DND-41 (cell line): ENCODE results near the gene SLC2A8.

ENCODE experiments used
- ATAC-seq: fragments of 200-7000 bp; cut with Tn5 transposase; 3 replicates; pipeline ENCODE4 v1.9.1; 2021; ENCODE audit warnings: low read depth; ENCODE audit not compliant: insufficient read depth
- DNase-seq: peaks from one replicate; pipeline ENCODE4 v3.0.0-alpha.2; 2020
- H2AFZ ChIP-seq: 2 replicates; pipeline ENCODE4 v1.6.0; 2012; ENCODE audit warnings: low read depth, low read length
- H3K27ac ChIP-seq: 2 replicates; pipeline ENCODE4 v1.5.1; 2012; ENCODE audit warnings: low read length, inconsistent platforms
- H3K27me3 ChIP-seq: fragments of 200-600 bp; sonication (generic); 2 replicates; pipeline ENCODE4 v1.6.0; 2012; ENCODE audit warnings: low read length, mild to moderate bottlenecking, inconsistent platforms; ENCODE audit not compliant: insufficient read depth, poor library complexity
- H3K36me3 ChIP-seq: 2 replicates; pipeline ENCODE4 v1.5.1; 2012; ENCODE audit warnings: low read length, inconsistent platforms; ENCODE audit not compliant: insufficient read depth
- H3K4me1 ChIP-seq: 2 replicates; pipeline ENCODE4 v1.5.1; 2012; ENCODE audit warnings: mild to moderate bottlenecking, low read length; ENCODE audit not compliant: insufficient read depth
- H3K4me2 ChIP-seq: 2 replicates; pipeline ENCODE4 v1.6.0; 2012; ENCODE audit warnings: mild to moderate bottlenecking, moderate library complexity, low read length, inconsistent platforms; ENCODE audit not compliant: insufficient read depth
- H3K4me3 ChIP-seq, 2 experiments: fragments of 200-600 bp in 1 of 2; shearing (Covaris generic) in 1 of 2; 2 replicates each; pipeline ENCODE4 v1.5.1; 2012 to 2016; ENCODE audit warnings: inconsistent platforms in 2 of 2, low read length in 2 of 2, mild to moderate bottlenecking in 2 of 2, low read depth in 1 of 2, moderate library complexity in 1 of 2
- H3K79me2 ChIP-seq: 2 replicates; pipeline ENCODE4 v1.6.0; 2012; ENCODE audit warnings: low read length, inconsistent platforms; ENCODE audit not compliant: insufficient read depth
- H3K9ac ChIP-seq: 2 replicates; pipeline ENCODE4 v1.6.0; 2012; ENCODE audit warnings: low read depth, mild to moderate bottlenecking, inconsistent platforms, low read length, moderate library complexity
- H3K9me3 ChIP-seq: 2 replicates; pipeline ENCODE4 v1.5.1; 2012; ENCODE audit warnings: low read length, moderate library complexity, mild to moderate bottlenecking, inconsistent platforms; ENCODE audit not compliant: insufficient read depth, severe bottlenecking
- H4K20me1 ChIP-seq: 2 replicates; pipeline ENCODE4 v1.6.0; 2012; ENCODE audit warnings: low read length; ENCODE audit not compliant: insufficient read depth
- CTCF ChIP-seq: IDR thresholded peaks from 2 replicates; pipeline ENCODE4 v1.5.1; 2012; ENCODE audit warnings: borderline replicate concordance, low read length, moderate library complexity, mild to moderate bottlenecking; ENCODE audit not compliant: poor library complexity, severe bottlenecking; ENCODE audit errors: extremely low read depth
- EZH2 ChIP-seq: IDR thresholded peaks from 3 replicates; pipeline ENCODE4 v1.6.1; 2012; ENCODE audit warnings: borderline replicate concordance, low read depth, mild to moderate bottlenecking, moderate library complexity, low read length, inconsistent platforms; ENCODE audit not compliant: severe bottlenecking

Gene SLC2A8

GRCh38 chr9:127421057-127421456, 24.1 kb downstream of the SLC2A8 start:
- Histone ChIP-seq H3K27me3 (no peaks in the 10 kb centered on the region), H3K4me1 (peaks cover 25% of the 10 kb centered on the region), H2AFZ (no peak overlapping the region), H3K27ac (no peak overlapping the region), H3K4me3 (no peak overlapping the region), H3K9me3 (no peaks in the 10 kb centered on the region), H3K79me2 (peaks cover 24% of the 10 kb centered on the region), H3K9ac (no peak overlapping the region), H4K20me1 (peaks cover 16% of the 10 kb centered on the region; the same call in 1 of the 2 replicates), H3K4me2 (no peak overlapping the region), H3K36me3 (no peaks in the 10 kb centered on the region)
- no peak for TF ChIP-seq EZH2
- TF ChIP-seq CTCF, result no peak
- DNase-seq (no peak), ATAC-seq (no peak)

- H3K4me3 ChIP-seq, result no peak overlapping the region
- DNase-seq (no peak), ATAC-seq (no peak)
- no peaks in the 10 kb centered on the region for H3K9me3 ChIP-seq
- H3K36me3 ChIP-seq, result no peaks in the 10 kb centered on the region
- no peak overlapping the region for H3K27ac ChIP-seq
- H3K27me3 ChIP-seq, result no peaks in the 10 kb centered on the region
- peak overlapping the region; percentile 92 for H3K4me2 ChIP-seq
- H2AFZ ChIP-seq, result no peak overlapping the region
- peaks cover 12% of the 10 kb centered on the region; the same call in 1 of the 2 replicates for H4K20me1 ChIP-seq
- H3K79me2 ChIP-seq, result peaks cover 33% of the 10 kb centered on the region
- peaks cover 31% of the 10 kb centered on the region for H3K4me1 ChIP-seq
- H3K9ac ChIP-seq, result no peak overlapping the region
- TF ChIP-seq EZH2 (no peak), CTCF (no peak)
Observed at GRCh38 chr9:127422133-127422782, 25.3 kb downstream of the SLC2A8 start.

- H3K36me3 ChIP-seq, result no peaks in the 10 kb centered on the region
- peak overlapping the region in 1 of 2 experiments; percentile 89; a peak in 3 of 4 replicates for H3K4me3 ChIP-seq
- H2AFZ ChIP-seq, result no peak overlapping the region; the same call in 1 of the 2 replicates
- H3K9ac ChIP-seq, result peak overlapping the region; percentile 71
- DNase-seq (no peak), ATAC-seq (no peak)
- H3K4me1 ChIP-seq, result peaks cover 31% of the 10 kb centered on the region
- H3K27me3 ChIP-seq, result no peaks in the 10 kb centered on the region
- peaks cover 38% of the 10 kb centered on the region for H3K79me2 ChIP-seq
- H3K27ac ChIP-seq, result no peak overlapping the region
- TF ChIP-seq CTCF (no peak), EZH2 (no peak)
- H3K4me2 ChIP-seq, result peak overlapping the region; percentile 92
- peaks cover 10% of the 10 kb centered on the region; the same call in 1 of the 2 replicates for H4K20me1 ChIP-seq
- no peaks in the 10 kb centered on the region for H3K9me3 ChIP-seq
Observed at GRCh38 chr9:127422787-127423186, 25.8 kb downstream of the SLC2A8 start.
